Stimulated activated CD8-positive, alpha-beta memory T cell treated with anti-CD3 and anti-CD28 coated beads, Interleukin-7, amount 100 ng/mL, for 1 hour (primary cell): ENCODE measurements around the gene RNF180.

Experiments used
- DNase-seq, 2 donors: peaks; one replicate each; pipeline ENCODE4 v3.0.0-alpha.2; 2020; ENCODE audit warnings: low read depth in 2 of 2

RNF180 gene, protein sequence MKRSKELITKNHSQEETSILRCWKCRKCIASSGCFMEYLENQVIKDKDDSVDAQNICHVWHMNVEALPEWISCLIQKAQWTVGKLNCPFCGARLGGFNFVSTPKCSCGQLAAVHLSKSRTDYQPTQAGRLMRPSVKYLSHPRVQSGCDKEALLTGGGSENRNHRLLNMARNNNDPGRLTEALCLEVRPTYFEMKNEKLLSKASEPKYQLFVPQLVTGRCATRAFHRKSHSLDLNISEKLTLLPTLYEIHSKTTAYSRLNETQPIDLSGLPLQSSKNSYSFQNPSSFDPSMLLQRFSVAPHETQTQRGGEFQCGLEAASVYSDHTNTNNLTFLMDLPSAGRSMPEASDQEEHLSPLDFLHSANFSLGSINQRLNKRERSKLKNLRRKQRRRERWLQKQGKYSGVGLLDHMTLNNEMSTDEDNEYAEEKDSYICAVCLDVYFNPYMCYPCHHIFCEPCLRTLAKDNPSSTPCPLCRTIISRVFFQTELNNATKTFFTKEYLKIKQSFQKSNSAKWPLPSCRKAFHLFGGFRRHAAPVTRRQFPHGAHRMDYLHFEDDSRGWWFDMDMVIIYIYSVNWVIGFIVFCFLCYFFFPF

DNA sequence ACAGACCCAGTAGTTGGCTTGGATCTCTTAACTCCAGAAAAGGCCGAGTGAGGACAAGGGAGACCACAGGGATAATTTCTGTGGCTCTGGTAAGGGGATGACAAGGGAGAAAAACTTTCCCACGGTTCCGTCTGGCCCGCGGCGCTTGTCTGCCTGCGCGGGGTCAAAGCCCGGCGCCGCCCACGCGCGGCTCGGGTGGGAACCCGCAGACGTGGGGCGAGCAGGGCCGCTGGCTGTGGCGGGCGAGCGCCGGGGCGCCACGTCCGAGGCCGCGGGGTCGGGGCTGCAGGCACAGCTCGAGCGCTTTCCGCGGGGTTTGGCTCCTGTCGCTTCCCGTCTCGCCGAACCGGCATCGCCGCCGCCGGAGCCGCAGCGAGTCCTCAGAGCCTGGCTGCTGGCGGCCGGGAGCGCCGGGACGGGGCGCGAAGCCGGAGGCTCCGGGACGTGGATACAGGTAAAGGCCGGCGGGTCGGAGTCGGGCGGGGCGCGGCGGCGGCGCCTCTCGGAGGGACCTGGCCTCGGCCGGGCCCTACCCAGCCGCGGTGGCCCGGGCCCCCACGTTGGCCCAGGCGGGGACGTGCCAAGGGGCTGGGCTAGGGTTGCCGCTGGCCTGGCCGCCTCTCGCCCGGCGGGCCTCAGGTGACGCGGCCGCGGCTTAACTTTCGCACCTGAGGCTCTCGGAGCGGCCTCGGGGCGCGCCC is at the start of gene RNF180:
Gene RNF180, plus strand, starts transcription at position 344 of the 701 bp plus-strand sequence. CDS start 34,965 bp downstream, outside the sequence.
- DNase-seq: no peak

DNA sequence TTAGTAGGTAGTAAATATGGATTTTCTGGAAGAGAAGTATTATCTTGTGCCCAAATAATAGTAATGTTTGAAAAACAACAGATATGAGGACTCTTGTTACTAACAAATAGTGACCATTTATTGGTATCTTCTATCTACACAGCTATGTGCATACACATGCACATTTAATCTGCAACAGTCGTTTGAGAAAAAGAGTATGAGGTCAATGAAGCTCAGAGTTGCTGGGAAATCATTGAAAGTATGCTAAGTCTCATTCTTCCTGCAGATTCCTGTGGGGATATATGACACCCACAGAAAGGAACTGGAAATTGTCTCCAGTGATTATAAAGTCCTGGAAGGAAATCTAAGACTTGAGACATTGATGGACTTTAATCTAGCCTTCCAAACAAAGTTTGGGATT is 40.1 kb upstream of the RNF180 start:
- DNase-seq: no peak

DNA sequence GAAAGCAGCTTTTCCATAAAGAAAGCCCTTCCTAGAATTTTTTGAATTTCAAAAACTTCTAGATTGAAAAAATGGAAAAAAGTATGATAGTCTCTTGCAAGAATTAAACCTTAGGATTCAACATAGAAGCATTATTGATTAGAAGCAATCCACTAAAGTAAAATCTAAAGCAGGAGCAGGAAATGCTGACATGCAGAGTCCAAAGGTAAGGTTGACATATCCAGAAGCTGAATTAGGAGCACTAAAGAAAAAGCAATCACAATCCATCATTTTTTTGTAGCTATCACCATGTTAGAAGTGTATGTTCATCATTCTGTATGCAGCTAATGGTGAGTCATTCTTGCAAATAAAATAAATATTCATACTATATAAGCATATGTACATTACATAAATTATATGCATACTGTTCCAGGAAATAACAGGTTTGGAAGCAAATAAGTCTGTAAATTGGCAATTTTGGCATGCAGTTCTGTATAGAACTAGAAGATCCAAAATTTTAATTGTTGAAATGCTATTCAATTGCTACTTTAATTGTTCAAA is 39.4 kb upstream of the RNF180 start:
- DNase-seq: no peak

DNA sequence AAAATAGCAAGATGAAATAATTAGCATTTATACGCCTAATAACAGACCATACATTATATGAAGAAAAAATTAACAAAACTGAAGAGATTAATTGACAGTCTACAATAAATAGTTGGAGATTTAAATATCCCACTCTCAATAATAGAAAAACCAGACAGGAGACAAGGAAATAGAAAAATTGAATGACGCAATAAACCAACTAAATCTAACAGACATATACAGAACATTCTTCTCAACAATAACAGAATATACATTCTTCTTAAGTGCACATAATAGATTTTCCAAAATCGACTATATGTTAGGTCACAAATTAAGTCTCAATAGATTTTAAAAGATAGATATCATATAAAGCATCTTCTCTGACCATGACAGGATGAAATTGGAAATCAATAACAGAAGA is 25.6 kb upstream of the RNF180 start:
- no peak for DNase-seq

DNA sequence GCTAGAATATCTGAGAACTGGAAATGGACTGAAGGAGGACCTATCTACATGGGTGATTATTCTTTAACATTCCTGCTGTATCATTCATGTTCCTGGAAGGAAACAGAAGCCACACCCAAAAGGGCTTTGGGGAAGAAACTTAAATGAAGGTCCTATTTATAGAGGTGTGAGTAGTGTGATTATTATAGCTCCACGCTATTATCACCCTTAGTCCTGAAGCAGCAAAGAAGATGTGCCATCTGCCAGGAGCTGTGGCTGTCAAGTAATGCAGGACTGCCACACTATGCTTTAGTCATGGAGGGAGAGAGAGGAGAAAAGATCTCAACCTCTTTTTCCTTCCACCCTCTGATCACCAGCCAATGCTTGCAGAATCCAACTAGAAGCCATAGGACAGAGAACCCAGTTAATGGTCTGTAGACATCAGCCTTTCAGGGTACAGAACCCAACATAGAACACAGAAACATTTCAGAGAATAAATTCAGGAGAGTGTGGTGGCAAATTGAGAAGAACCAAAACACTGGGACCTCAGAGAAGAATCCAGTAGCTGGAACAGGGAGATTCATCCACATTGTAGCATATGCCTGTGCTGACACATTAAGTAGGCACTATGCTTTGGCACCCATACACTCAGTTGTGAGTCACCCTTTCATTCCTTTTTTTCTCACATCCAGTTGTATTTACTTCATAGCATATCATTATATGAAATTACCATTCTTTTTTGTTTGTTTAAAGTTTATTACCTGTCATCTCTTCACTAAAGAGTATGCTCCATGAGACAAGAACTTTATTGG is 21.0 kb upstream of the RNF180 start:
- no peak for DNase-seq

DNA sequence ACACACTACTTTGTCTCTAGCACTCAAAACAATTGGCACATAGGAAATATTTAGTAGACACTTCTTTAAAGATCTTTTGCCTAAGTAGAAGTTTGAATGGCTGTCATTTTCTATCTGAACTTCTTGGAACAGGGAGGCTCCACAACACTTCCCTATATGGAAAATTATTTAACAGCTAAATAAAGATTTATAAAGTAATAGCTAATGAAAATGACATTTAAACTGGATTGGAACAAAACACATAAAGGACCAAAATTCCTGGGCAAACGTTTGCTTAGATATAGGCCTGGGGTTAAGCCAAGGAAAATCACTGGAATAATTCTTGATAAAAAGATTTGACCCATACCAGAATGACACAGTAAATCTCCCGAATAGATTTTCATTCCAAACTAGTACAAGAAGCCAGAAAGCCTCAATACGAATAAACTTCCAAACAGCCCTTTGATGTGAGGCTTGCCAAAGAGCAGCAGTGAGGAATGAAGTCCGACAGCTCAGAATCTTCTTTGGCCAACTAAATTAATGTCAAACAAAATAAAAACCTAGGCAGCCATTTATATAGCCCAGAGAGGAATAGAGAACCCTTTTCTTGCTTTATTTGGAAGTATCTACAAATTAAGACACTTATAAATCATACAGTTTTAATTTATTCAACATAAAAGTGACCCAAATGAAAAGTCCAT is 20.3 kb upstream of the RNF180 start:
- DNase-seq: no peak

DNA sequence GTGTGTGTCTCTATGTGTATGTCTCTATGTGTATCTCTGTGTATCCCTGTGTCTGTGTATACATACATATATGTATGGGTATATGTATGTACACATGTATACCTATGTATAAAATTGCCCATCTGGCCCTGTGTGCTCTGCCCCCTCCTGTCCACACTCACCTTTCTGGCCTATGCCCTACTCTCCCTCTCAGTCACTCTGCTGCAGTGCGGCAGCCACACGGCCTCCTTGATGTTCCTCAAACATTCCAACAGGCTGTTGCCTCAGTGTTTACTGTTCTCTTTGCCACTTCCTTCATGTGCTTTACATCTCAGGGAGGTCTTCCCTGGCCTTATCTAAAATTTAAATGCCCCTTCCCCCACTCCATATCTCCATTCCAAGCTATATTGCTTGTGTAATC is 18.3 kb upstream of the RNF180 start:
- DNase-seq: no peak

DNA sequence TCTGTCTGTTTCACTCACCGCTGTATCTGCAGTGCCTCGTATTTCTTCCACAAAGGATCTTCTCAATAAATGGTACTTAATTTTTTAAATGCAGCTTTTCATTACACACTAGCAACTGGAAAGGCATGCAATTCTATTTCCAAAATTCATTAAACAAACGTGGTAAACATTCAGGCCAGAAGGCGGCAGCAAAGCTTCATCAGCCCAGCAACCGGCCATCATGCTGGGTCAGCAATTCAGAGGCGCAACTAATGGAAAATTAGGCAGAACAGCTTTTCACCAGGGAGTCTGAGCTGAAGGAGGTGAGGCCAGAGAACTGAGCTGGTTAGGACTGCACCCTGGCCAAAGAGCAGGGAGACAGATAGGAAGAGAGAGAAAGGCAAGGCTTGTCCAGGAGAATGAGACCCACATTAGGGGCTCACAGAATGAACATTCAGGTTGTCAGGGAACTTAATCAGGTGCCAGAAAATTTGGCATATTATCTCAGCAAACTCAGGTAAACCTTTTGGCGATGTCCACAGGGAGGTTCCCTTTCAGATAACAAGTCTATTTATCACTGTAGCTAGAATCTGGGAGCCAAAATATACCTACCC is 17.7 kb upstream of the RNF180 start:
- DNase-seq: no peak

DNA sequence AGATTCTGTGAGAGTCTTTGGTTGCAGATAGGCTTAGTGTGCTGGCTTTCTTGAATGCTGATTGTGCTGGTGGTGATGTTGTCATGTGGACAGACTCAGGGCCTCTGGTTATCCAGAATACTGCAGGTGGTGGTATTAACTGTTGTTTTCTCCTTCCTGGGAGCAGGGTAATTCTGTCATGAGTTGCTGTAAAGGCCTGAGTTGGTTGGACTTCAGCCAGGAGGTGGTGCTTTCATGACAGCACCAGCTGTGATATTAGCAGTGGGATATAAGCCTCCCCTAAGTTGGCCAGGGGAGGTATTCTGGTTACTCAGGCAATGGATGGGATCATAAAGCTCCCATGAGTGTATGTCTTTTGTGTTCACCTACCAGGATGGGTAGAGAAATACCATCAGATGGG is 16.4 kb upstream of the RNF180 start:
- no peak for DNase-seq

DNA sequence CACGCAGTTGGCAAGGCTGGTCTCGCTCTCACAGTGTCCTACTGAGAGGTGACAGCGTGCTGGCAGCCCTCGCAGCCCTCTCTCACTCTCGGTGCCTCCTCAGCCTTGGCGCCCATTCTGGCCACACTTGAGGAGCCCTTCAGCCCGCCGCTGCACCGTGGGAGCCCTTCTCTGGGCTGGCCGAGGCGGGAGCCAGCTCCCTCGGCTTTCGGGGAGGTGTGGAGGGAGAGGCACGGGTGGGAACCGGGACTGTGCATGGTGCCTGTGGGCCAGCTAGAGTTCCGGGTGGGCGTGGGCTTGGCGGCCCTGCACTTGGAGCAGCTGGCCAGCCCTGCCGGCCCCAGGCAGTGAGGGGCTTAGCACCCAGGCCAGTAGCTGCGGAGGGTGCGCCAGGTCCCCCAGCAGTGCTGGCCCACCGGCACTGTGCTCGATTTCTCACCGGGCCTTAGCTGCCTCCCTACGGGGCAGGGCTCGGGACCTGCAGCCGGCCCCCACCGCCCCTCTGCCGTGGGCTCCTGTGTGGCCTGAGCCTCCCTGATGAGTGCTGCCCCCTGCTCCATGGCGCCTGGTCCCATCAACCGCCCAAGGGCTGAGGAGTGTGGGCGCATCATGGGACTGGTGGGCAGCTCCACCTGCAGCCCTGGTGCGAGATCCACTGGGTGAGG is 15.7 kb upstream of the RNF180 start:
- DNase-seq: no peak

DNA sequence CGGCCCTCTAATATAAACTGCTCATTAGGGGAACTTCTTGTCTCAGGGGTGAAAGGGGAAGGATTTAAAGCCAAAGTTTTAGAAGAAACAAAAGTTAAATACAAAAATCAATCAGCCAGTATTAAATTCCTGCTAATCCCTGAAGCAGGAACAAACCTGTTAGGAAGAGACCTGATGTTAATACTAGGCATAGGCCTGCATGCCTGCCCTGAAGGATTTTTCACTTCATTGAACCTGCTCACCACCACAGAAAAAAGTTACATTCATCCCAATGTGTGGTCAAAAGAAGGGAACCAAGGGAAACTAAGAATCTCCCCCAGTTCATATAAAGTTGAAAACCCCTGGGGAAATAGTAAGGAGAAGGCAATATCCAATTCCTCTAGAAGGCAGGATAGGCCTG is 9.4 kb upstream of the RNF180 start:
- DNase-seq: no peak

DNA sequence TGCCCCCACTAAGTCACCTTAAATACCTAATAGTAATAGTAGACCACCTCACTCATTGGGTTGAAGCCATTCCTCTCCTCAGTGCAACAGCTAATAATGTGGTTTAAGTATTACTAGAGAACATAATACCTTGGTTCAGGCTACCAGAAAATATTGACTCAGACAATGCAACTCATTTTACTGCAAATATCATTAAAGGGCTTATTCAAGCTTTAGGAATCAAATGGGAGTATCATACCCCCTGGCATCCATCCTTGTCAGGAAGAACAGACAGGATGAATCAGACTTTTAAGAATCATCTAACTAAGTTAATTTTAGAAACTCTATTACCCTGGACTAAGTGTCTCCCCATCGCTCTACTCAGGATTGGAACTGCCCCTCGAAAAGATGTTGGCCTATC is 6.8 kb upstream of the RNF180 start:
- DNase-seq: no peak

DNA sequence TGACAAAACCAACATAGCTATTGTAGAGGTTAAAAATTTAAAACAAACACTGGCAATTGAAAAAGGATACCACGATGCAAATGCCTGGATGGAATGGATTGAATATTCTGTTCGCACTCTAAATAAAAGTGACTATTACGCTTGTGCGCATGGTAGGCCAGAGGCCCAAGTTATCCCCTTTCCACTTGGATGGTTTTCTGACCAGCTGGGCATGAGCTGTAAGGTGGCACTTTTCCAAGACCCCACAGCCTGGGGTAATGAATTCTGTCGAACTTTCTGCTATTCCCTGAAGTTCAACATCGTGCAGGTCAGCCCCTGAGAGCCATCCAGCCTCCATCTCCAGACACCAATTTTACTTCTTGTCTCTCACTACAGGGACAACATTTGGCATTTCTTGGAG is 5.4 kb upstream of the RNF180 start:
- DNase-seq: no peak

DNA sequence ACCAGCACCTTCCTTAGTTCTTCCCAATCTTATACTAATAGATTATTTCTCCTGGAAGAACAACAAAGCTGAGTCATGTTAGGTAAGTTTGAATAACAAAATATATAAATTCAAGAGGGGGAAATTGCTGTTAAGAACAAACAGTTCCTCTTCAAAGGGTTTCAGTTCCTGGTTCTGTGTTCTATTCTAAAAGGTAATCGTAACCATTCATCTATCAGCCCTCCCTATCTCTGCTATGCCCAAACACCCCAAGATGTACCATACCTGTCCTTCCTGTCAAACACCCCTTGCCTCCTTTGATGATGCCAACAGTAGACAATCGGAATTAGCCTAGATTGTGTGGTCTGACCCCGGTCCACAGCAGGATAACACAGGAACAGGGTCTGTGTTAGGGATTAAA is 4.2 kb upstream of the RNF180 start:
- DNase-seq: no peak

DNA sequence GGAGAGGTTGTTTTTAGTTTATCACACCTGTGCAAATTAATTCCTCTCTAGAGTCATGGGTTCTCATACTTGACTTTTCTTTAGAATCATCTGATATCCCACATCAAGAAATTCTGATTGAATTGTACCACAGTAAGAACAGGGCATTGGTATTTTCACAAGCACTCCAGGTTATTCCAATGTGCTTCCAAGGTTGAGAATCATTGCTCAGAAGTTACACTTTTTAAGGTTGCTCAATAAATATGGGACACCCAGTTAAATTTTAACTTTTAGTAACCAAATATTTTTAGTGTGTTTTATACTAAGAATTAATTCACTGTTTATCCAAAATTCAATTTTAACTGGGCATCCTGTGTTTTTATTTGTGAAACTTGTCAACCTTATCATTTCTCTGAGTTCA is 2.5 kb upstream of the RNF180 start:
- no peak for DNase-seq

DNA sequence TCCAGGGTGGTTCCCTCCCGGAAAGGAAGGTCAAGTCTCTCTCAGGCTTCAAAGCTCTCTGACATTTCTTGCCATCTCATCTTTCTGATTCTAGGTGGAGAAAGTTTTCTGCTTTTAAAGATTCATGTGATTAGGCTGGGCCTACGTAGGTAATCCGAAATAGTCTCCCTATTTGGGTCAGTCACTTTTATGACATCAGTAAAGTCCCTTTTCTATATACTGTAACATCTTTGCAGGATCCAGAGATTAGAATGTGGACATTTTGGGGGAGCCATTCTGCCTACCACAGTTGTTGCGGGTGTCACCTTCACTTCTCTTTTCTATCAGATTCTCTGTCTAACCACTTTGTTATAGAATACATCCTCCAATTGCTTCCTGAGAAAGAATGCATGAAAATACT is 1.9 kb upstream of the RNF180 start:
- no peak for DNase-seq

DNA sequence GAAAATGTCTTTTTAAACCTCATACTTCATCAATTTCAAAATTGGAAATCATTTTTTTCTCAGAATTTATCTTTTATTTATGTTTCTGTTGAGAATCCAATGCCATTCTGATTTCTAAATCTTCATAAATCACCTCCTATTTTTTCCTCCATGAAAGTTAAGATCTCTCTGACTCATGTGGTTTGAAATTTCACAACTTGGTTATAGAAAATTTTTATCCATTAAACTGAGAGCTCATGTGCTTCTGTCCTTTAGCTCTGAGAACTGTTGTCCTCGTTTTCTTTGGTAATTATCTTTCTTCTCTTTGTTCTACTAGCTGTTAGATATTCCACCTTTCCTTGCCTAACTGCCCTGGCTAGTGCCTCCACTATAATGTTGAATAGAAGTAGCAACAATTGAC is 1.5 kb upstream of the RNF180 start:
- DNase-seq: no peak

DNA sequence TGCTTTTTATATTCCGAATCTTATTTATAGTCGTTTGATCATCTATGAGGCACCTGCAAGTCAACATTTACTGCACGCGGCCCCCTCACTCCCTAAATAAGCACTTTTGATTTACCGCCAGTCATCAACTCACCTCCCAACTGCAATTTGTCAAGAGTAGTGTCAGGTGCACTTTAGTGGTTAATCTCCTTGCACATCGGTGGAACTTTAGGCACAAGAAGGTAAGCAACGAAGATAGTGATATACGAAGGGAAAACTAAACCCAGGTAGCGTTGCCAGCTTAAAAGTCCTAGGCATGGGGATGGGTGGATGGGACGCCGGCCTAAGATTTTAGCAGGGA is 513 bp upstream of the RNF180 start:
- DNase-seq: no peak

DNA sequence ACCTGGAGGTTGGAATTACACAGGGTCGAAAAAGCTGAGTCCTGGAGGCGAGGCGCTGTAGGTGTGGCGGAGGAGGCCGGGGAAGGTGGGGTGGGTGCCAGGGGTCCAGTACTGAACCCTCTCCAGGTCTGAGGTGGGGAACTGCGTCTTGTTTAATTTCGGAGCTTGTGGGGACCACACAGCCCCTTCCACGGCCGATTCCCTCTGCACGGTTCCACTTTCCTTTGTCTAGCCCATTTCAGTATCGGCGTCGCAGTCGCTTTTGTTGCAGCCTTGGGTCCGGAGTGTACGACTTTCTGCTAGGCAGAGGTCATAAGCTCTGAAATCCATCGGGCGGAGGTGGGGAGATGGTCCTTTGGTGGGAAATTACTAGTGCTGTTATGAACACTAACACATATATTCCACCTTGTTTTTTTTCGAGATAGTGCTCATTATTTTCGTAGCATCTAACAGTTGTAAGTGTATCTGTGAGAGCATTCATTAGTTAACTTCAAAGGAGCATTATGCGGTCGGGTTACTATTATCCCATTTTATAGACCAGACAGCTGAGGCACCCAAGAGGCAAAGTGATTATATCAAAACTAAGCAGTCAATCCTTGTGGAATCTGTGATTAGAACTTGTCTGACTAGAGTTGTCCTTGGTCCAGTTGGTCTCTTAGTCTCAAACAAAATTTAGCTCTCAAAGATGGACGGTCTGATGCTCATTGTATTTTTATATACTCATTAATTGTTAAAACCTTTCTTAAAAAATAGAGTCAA is 737 bp downstream of the RNF180 start:
- DNase-seq: no peak

DNA sequence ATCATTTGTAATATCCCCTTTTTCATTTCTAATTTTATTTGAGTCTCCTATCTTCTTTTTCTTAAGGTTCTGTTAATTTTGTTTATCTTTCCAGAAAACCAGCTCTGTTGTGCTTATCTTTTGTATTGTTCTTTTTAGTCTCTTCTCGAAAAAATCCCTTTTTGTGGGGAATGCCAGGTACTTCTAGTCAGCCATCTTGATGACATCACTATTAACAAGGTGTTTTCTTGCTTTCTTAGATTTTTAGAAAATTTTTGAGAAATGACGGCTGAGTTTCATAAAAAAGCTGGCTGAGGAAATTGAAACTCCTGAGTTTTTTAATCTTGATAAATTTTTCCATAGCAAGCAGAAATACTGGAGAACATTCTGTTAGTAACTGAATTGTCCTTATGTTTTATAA is 10.7 kb downstream of the RNF180 start:
- DNase-seq: no peak
